GM23248 (cell line): ENCODE results near the gene ZCCHC8. TPM values are rescaled to one million over a fixed set of nuclear protein-coding genes. Genes with fewer than 3 reads are reported as not detected.
"Not testable (repeated sequence)": the region's sequence is repeated elsewhere in the genome, so short reads cannot be mapped to it uniquely, and the experiment has no call there.

Experiments
- DNase-seq: peaks from one replicate; pipeline ENCODE4 v3.0.0-alpha.2; 2015
- H2AFZ ChIP-seq: fragments of 200-600 bp; sonication (generic); 2 replicates; pipeline ENCODE4 v1.6.1; 2016; ENCODE audit warnings: antibody characterized with exemption
- H3F3A ChIP-seq: fragments of 200-600 bp; sonication (generic); 2 replicates; pipeline ENCODE4 v1.6.1; 2016; ENCODE audit warnings: mild to moderate bottlenecking, antibody characterized with exemption, mixed run types; ENCODE audit not compliant: insufficient read depth
- H3K27ac ChIP-seq: fragments of 200-600 bp; sonication (generic); 2 replicates; pipeline ENCODE4 v1.5.1; 2016; ENCODE audit warnings: mild to moderate bottlenecking
- H3K27me3 ChIP-seq: fragments of 200-600 bp; sonication (generic); replicated peaks from 2 replicates; pipeline ENCODE4 v1.6.1; 2016; ENCODE audit warnings: mild to moderate bottlenecking; ENCODE audit not compliant: insufficient read depth
- H3K36me3 ChIP-seq: fragments of 200-600 bp; sonication (generic); 2 replicates; pipeline ENCODE4 v1.6.1; 2016; ENCODE audit warnings: low read depth, mild to moderate bottlenecking
- H3K4me1 ChIP-seq: fragments of 200-600 bp; sonication (generic); 2 replicates; pipeline ENCODE4 v1.6.1; 2016; ENCODE audit warnings: mild to moderate bottlenecking; ENCODE audit not compliant: insufficient read depth
- H3K4me2 ChIP-seq: fragments of 200-600 bp; sonication (generic); one replicate; pipeline ENCODE4 v1.6.1; 2016; ENCODE audit warnings: mild to moderate bottlenecking; ENCODE audit not compliant: unreplicated experiment
- H3K4me3 ChIP-seq: fragments of 200-600 bp; sonication (generic); 2 replicates; pipeline ENCODE4 v1.5.1; 2016; ENCODE audit warnings: mild to moderate bottlenecking
- H3K79me2 ChIP-seq: fragments of 200-600 bp; sonication (generic); 2 replicates; pipeline ENCODE4 v1.6.1; 2016; ENCODE audit warnings: mild to moderate bottlenecking; ENCODE audit not compliant: insufficient read depth
- H3K9ac ChIP-seq: fragments of 200-600 bp; sonication (generic); 2 replicates; pipeline ENCODE4 v1.6.1; 2016; ENCODE audit warnings: mild to moderate bottlenecking
- H3K9me2 ChIP-seq: fragments of 200-600 bp; sonication (generic); 2 replicates; pipeline ENCODE4 v1.6.1; 2016; ENCODE audit warnings: mixed run types, mild to moderate bottlenecking, moderate library complexity; ENCODE audit not compliant: insufficient read depth
- H3K9me3 ChIP-seq: fragments of 200-600 bp; sonication (generic); one replicate; pipeline ENCODE4 v1.6.1; 2017; ENCODE audit warnings: low read depth
- H4K20me1 ChIP-seq: fragments of 200-600 bp; sonication (generic); 2 replicates; pipeline ENCODE4 v1.6.0; 2016; ENCODE audit not compliant: insufficient read depth
- EZH2 ChIP-seq: fragments of 200-600 bp; sonication (generic); IDR thresholded peaks from 2 replicates; pipeline ENCODE4 v1.6.1; 2018; ENCODE audit warnings: antibody characterized with exemption, mild to moderate bottlenecking; ENCODE audit not compliant: insufficient read depth, poor library complexity, severe bottlenecking
- EZH2phosphoT487 ChIP-seq: fragments of 200-600 bp; sonication (generic); IDR thresholded peaks from 2 replicates; pipeline ENCODE4 v1.6.1; 2018; ENCODE audit warnings: antibody characterized with exemption, moderate library complexity, mild to moderate bottlenecking, low read depth; ENCODE audit not compliant: insufficient read depth
- whole genome bisulfite sequencing, 2 experiments: methylation state at CpG; one replicate each; pipeline ENCODE4 v1.1.6; 2015 to 2017; ENCODE audit warnings: low lambda C conversion rate in 2 of 2, low coverage in 1 of 2; ENCODE audit errors: missing lambda C conversion rate in 2 of 2; 5-methylcytosine and 5-hydroxymethylcytosine counted together
- in situ Hi-C: fragments of 300-500 bp; cut with MboI; formaldehyde crosslinking; loops from 2 replicates; pipeline ENCODE4 v1.15.0; 2020
- polyA plus RNA-seq: library from polyadenylated mRNA; unstranded; fragments of >200 nt; fragmentation: Nextera tagmentation; extraction: Ambion mirVana; gene quantifications from 2 replicates; pipeline ENCODE4 v1.2.1, GENCODE V29; 2016
- total RNA-seq: library from RNA; depleted of rRNA; stranded (reverse); fragments of >200 nt; shearing (Covaris generic); gene quantifications from 2 replicates; pipeline ENCODE4 v1.2.3, GENCODE V29; 2014

ZCCHC8 gene
- total and polyA plus RNA-seq, 2 experiments from 2014 or later = 13.2 to 13.6 TPM

DNA sequence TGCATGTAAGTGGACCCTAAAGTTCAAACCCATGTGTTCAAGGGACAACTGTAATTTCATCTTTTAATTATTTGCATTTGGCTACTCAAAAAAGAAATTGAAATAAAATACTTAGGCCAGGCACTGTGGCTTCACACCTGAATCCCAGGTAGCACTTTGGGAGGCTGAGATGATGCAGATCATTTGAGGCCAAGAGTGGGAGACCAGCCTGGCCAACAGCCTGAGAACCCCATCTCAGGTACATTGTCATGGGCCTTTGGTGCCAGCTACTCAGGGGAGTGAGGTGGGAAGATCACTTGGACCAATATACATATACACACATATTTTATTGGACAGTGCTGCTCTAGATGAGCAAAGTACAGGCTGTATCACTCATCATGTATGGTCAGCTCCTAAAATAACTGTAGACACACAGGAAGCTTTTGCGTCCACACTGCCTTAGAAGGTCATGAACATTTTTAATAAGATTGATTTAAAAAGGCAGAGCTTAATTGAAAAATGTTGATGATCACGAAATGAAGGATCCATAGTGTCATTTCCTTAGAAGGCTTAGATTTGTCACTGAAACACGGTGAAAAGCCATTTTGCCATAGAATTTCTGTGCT, 2.5 kb upstream of the ZCCHC8 start:
- TF ChIP-seq EZH2phosphoT487 (no peak), EZH2 (no peak)
- peaks cover 9% of the 10 kb centered on the region for H3K4me1 ChIP-seq
- 82 to 83% methylated on average over 3 of the region's 3 CpGs for WGBS, 2 experiments
- no peak overlapping the region for H2AFZ ChIP-seq
- H3F3A ChIP-seq = peaks cover 81% of the 10 kb centered on the region
- H3K27ac ChIP-seq = 0 out of 2 replicates have a peak overlapping the region, but pooled peaks have one; percentile 8
- peaks cover 53% of the 10 kb centered on the region for H3K36me3 ChIP-seq
- in situ Hi-C loops = no loop called here
- no peak overlapping the region for H3K4me2 ChIP-seq
- H3K27me3 ChIP-seq = no peaks in the 10 kb centered on the region
- H3K4me3 ChIP-seq = no peak overlapping the region
- peaks cover 44% of the 10 kb centered on the region for H3K79me2 ChIP-seq
- no peaks in the 10 kb centered on the region for H4K20me1 ChIP-seq
- DNase-seq = no peak
- no peaks in the 10 kb centered on the region for H3K9me3 ChIP-seq
- no peaks in the 10 kb centered on the region for H3K9me2 ChIP-seq
- no peak overlapping the region for H3K9ac ChIP-seq

- H3K36me3 ChIP-seq = peaks cover 36% of the 10 kb centered on the region
- H3K9me2 ChIP-seq = no peaks in the 10 kb centered on the region
- in situ Hi-C loops = no loop called here
- no peaks in the 10 kb centered on the region for H3K27me3 ChIP-seq
- peak overlapping the region; percentile 97; the same call in 1 of the 2 replicates for H3K9ac ChIP-seq
- TF ChIP-seq EZH2phosphoT487 (no peak), EZH2 (no peak)
- H3K27ac ChIP-seq = peak overlapping the region; percentile 96
- H3K4me3 ChIP-seq = peak overlapping the region; percentile 88
- H3F3A ChIP-seq = peaks cover 63% of the 10 kb centered on the region
- H3K4me2 ChIP-seq = peak overlapping the region; percentile 84
- peak overlapping the region; percentile 69 for H2AFZ ChIP-seq
- peaks cover 44% of the 10 kb centered on the region for H3K79me2 ChIP-seq
- H3K4me1 ChIP-seq = peaks cover 13% of the 10 kb centered on the region
- no peaks in the 10 kb centered on the region for H4K20me1 ChIP-seq
- no peaks in the 10 kb centered on the region for H3K9me3 ChIP-seq
- 72 to 80% methylated on average over 9 of the region's 9 CpGs for WGBS, 2 experiments
- no peak for DNase-seq
Observed at GRCh38 chr12:122501489-122501989, 807 bp upstream of the ZCCHC8 start.

- H3K27ac ChIP-seq = peak overlapping the region; percentile 96
- in situ Hi-C loops = no loop called here
- peaks cover 51% of the 10 kb centered on the region for H3F3A ChIP-seq
- peaks cover 50% of the 10 kb centered on the region for H3K79me2 ChIP-seq
- peak overlapping the region; percentile 97 for H3K9ac ChIP-seq
- no peaks in the 10 kb centered on the region for H3K9me3 ChIP-seq
- no peaks in the 10 kb centered on the region for H3K9me2 ChIP-seq
- peaks cover 13% of the 10 kb centered on the region for H3K4me1 ChIP-seq
- TF ChIP-seq EZH2phosphoT487 = no peak
- no peak for TF ChIP-seq EZH2
- peak overlapping the region; percentile 88 for H3K4me3 ChIP-seq
- H3K27me3 ChIP-seq = no peaks in the 10 kb centered on the region
- DNase-seq = peak; percentile 86
- WGBS, 2 experiments = 1% methylated on average over 31 to 33 of the region's 47 CpGs
- H2AFZ ChIP-seq = peak overlapping the region; percentile 86
- H3K36me3 ChIP-seq = peaks cover 22% of the 10 kb centered on the region
- peak overlapping the region; percentile 86 for H3K4me2 ChIP-seq
- no peaks in the 10 kb centered on the region for H4K20me1 ChIP-seq
Observed at GRCh38 chr12:122499991-122500684, 594 bp downstream of the ZCCHC8 start.

GRCh38 chr12:122495258-122495657, 5.5 kb downstream of the ZCCHC8 start:
- DNase-seq = no peak
- H2AFZ ChIP-seq = no peak overlapping the region
- no peak overlapping the region for H3K27ac ChIP-seq
- H3K4me3 ChIP-seq = no peak overlapping the region
- H4K20me1 ChIP-seq = no peaks in the 10 kb centered on the region
- no peaks in the 10 kb centered on the region for H3K9me2 ChIP-seq
- TF ChIP-seq EZH2 (no peak), EZH2phosphoT487 (no peak)
- H3K9ac ChIP-seq = no peak overlapping the region
- no peaks in the 10 kb centered on the region for H3K9me3 ChIP-seq
- no peak overlapping the region for H3K4me2 ChIP-seq
- peaks cover 13% of the 10 kb centered on the region for H3K4me1 ChIP-seq
- peaks cover 13% of the 10 kb centered on the region; the same call in 1 of the 2 replicates for H3F3A ChIP-seq
- 95 to 97% methylated on average over 7 of the region's 7 CpGs for WGBS, 2 experiments
- H3K79me2 ChIP-seq = peaks cover 97% of the 10 kb centered on the region
- peaks cover 27% of the 10 kb centered on the region for H3K36me3 ChIP-seq
- in situ Hi-C loops = no loop called here
- no peaks in the 10 kb centered on the region for H3K27me3 ChIP-seq

DNA sequence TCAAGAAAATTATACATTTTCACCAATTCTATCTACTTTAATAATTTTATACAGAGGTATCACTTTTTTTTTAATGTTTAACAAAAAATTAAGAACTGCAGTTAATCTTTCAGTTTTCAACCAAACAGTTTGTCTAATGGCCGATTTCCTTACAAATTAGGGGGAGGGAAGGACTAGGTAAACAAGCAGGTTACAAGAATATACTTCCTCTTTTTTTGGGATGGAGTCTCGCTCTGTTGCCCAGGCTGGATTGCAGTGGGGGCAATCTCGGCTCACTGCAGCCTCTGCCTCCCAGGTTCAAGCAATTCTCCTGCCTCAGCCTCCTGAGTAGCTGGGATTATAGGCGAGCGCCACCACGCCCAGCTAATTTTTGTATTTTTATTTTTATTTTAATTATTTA, 7.5 kb downstream of the ZCCHC8 start:
- H3K4me1 ChIP-seq, H3K27me3 ChIP-seq, in situ Hi-C loops, H3K9ac ChIP-seq, H3K27ac ChIP-seq, H3K4me3 ChIP-seq, H4K20me1 ChIP-seq, H3K9me3 ChIP-seq, H3K9me2 ChIP-seq, H2AFZ ChIP-seq, H3F3A ChIP-seq, DNase-seq, H3K4me2 ChIP-seq: not testable (repeated sequence)
- 87 to 91% methylated on average over 6 of the region's 6 CpGs for WGBS, 2 experiments
- Histone ChIP-seq H3K79me2 (peaks cover 94% of the 10 kb centered on the region), H3K36me3 (peaks cover 47% of the 10 kb centered on the region)
